DOHH2 (cell line): ENCODE measurements around the gene TTC7B.

Experiments used
- H3F3A ChIP-seq: fragments of 200-600 bp; sonication (generic), shearing (Covaris generic); 2 replicates; pipeline ENCODE4 v1.6.0; 2016; ENCODE audit warnings: antibody characterized with exemption, mild to moderate bottlenecking; ENCODE audit not compliant: control insufficient read depth, insufficient read depth
- H3K27ac ChIP-seq: fragments of 200-600 bp; sonication (generic); 2 replicates; pipeline ENCODE4 v1.5.1; 2014; ENCODE audit warnings: low read depth, mild to moderate bottlenecking, low read length, moderate library complexity
- H3K27me3 ChIP-seq: fragments of 200-600 bp; sonication (generic); 2 replicates; pipeline ENCODE4 v1.6.1; 2014; ENCODE audit warnings: mild to moderate bottlenecking, low read length, mixed read lengths; ENCODE audit not compliant: control insufficient read depth
- H3K36me3 ChIP-seq: fragments of 200-600 bp; sonication (generic); 2 replicates; pipeline ENCODE4 v1.6.1; 2014; ENCODE audit warnings: mild to moderate bottlenecking, low read length, moderate library complexity, mixed read lengths; ENCODE audit not compliant: control insufficient read depth
- H3K4me1 ChIP-seq: fragments of 200-600 bp; sonication (generic); 2 replicates; pipeline ENCODE4 v1.6.1; 2014; ENCODE audit warnings: mild to moderate bottlenecking, low read length, mixed read lengths; ENCODE audit not compliant: control insufficient read depth
- H3K4me2 ChIP-seq: fragments of 200-600 bp; sonication (generic); 2 replicates; pipeline ENCODE4 v1.6.0; 2014; ENCODE audit warnings: mild to moderate bottlenecking, low read length, moderate library complexity
- H3K4me3 ChIP-seq: fragments of 200-600 bp; sonication (generic); 2 replicates; pipeline ENCODE4 v1.5.1; 2014; ENCODE audit warnings: mild to moderate bottlenecking, low read length, mixed read lengths
- H3K79me2 ChIP-seq: fragments of 200-600 bp; sonication (generic); 2 replicates; pipeline ENCODE4 v1.6.1; 2014; ENCODE audit warnings: mild to moderate bottlenecking, low read length, mixed read lengths; ENCODE audit not compliant: control insufficient read depth
- H3K9me2 ChIP-seq: fragments of 200-600 bp; sonication (generic); replicated peaks from 2 replicates; pipeline ENCODE4 v1.6.1; 2014; ENCODE audit warnings: mild to moderate bottlenecking, low read length, mixed read lengths; ENCODE audit not compliant: control insufficient read depth
- H3K9me3 ChIP-seq: fragments of 200-600 bp; sonication (generic); 2 replicates; pipeline ENCODE4 v1.6.1; 2014; ENCODE audit warnings: antibody characterized with exemption, low read length, mixed read lengths; ENCODE audit not compliant: control insufficient read depth, insufficient read depth
- H4K20me1 ChIP-seq: fragments of 200-600 bp; sonication (generic); 2 replicates; pipeline ENCODE4 v1.6.0; 2014; ENCODE audit warnings: low read depth, mild to moderate bottlenecking, antibody characterized with exemption, low read length, moderate library complexity; ENCODE audit not compliant: control insufficient read depth, insufficient read depth
- CTCF ChIP-seq: fragments of 200-600 bp; sonication (generic); IDR thresholded peaks from one replicate; pipeline ENCODE4 v1.5.1; 2014; ENCODE audit warnings: antibody characterized with exemption, mild to moderate bottlenecking, low read depth, low read length; ENCODE audit not compliant: poor library complexity, severe bottlenecking
- EZH2phosphoT487 ChIP-seq: fragments of 200-600 bp; sonication (generic); IDR thresholded peaks from 2 replicates; pipeline ENCODE4 v1.6.1; 2017; ENCODE audit warnings: borderline replicate concordance, mild to moderate bottlenecking, antibody characterized with exemption, low read length, moderate library complexity, mixed read lengths

TTC7B gene

GRCh38 chr14:90757452-90757851 is 58.8 kb downstream of the TTC7B start:
- no peaks in the 10 kb centered on the region for H4K20me1 ChIP-seq
- H3K79me2 ChIP-seq = no peaks in the 10 kb centered on the region
- H3K27me3 ChIP-seq = peaks cover 26% of the 10 kb centered on the region
- H3K36me3 ChIP-seq = no peaks in the 10 kb centered on the region
- TF ChIP-seq CTCF (no peak), EZH2phosphoT487 (no peak)
- H3K4me3 ChIP-seq = no peak overlapping the region
- no peaks in the 10 kb centered on the region for H3F3A ChIP-seq
- no peak overlapping the region for H3K27ac ChIP-seq
- no peaks in the 10 kb centered on the region for H3K9me2 ChIP-seq
- H3K4me1 ChIP-seq = peaks cover 23% of the 10 kb centered on the region
- peaks cover under 1% of the 10 kb centered on the region; the same call in 1 of the 2 replicates for H3K9me3 ChIP-seq
- peak overlapping the region; percentile 62 for H3K4me2 ChIP-seq

GRCh38 chr14:90756755-90757345 is 59.4 kb downstream of the TTC7B start:
- H4K20me1 ChIP-seq = no peaks in the 10 kb centered on the region
- no peak overlapping the region for H3K4me3 ChIP-seq
- H3K9me2 ChIP-seq = no peaks in the 10 kb centered on the region
- H3K9me3 ChIP-seq = no peaks in the 10 kb centered on the region
- no peak overlapping the region for H3K27ac ChIP-seq
- H3F3A ChIP-seq = no peaks in the 10 kb centered on the region
- no peaks in the 10 kb centered on the region for H3K79me2 ChIP-seq
- H3K27me3 ChIP-seq = peaks cover 26% of the 10 kb centered on the region
- no peak overlapping the region for H3K4me2 ChIP-seq
- TF ChIP-seq CTCF = peak; percentile 24
- no peak for TF ChIP-seq EZH2phosphoT487
- no peaks in the 10 kb centered on the region for H3K36me3 ChIP-seq
- H3K4me1 ChIP-seq = peaks cover 23% of the 10 kb centered on the region

GRCh38 chr14:90755661-90756304 is 60.4 kb downstream of the TTC7B start:
- Histone ChIP-seq H3K4me3 (no peak overlapping the region), H3K4me1 (peaks cover 23% of the 10 kb centered on the region), H3K36me3 (no peaks in the 10 kb centered on the region), H3K4me2 (no peak overlapping the region), H3K9me3 (no peaks in the 10 kb centered on the region), H3K27me3 (peaks cover 26% of the 10 kb centered on the region), H4K20me1 (no peaks in the 10 kb centered on the region), H3K79me2 (no peaks in the 10 kb centered on the region), H3K27ac (no peak overlapping the region), H3F3A (no peaks in the 10 kb centered on the region), H3K9me2 (no peaks in the 10 kb centered on the region)
- TF ChIP-seq CTCF (no peak), EZH2phosphoT487 (no peak)
